Activated CD8-positive, alpha-beta T cell treated with anti-CD3 and anti-CD28 coated beads for 36 hours (primary cell): Measurements from ENCODE around the gene NTMT1. TPM values are rescaled to one million over a fixed set of nuclear protein-coding genes. Genes with fewer than 3 reads are reported as not detected.

Experiments
- ATAC-seq: fragments of 200-7000 bp; cut with Tn5 transposase; one replicate; pipeline ENCODE4 v1.10.0; 2021; ENCODE audit warnings: mild to moderate bottlenecking, moderate library complexity
- CTCF ChIA-PET: fragments of 350-600 bp; sonication (Branson Sonifier 250); formaldehyde crosslinking; loops from one replicate; lab custom pipeline; 2021; ENCODE audit warnings: antibody characterized with exemption; lab: Charles Lee
- POLR2A ChIA-PET: fragments of 350-600 bp; sonication (Branson Sonifier 250); formaldehyde crosslinking; loops from one replicate; lab custom pipeline; 2021; ENCODE audit warnings: antibody characterized with exemption; lab: Charles Lee
- DNase-seq: peaks from one replicate; pipeline ENCODE4 v3.0.0-alpha.2; 2020
- H3K27ac Mint-ChIP-seq: one replicate; pipeline ENCODE4 v1.8.0; 2021; ENCODE audit warnings: mild to moderate bottlenecking, mixed read lengths
- H3K27me3 Mint-ChIP-seq: one replicate; pipeline ENCODE4 v1.8.0; 2021; ENCODE audit warnings: mixed read lengths
- H3K36me3 Mint-ChIP-seq: one replicate; pipeline ENCODE4 v1.8.0; 2021; ENCODE audit warnings: low read depth, mixed read lengths
- H3K4me1 Mint-ChIP-seq: one replicate; pipeline ENCODE4 v1.8.0; 2021; ENCODE audit warnings: low read depth, mixed read lengths
- H3K4me3 Mint-ChIP-seq: one replicate; pipeline ENCODE4 v1.8.0; 2021; ENCODE audit warnings: mild to moderate bottlenecking, moderate library complexity, mixed read lengths
- H3K9me3 Mint-ChIP-seq: one replicate; pipeline ENCODE4 v1.8.0; 2021; ENCODE audit warnings: mixed read lengths
- CTCF ChIP-seq: fragments of 200-600 bp; IDR thresholded peaks from one replicate; pipeline ENCODE4 v1.8.0; 2022; ENCODE audit warnings: antibody characterized with exemption, mild to moderate bottlenecking
- intact Hi-C: fragments of 100-400 bp; cut with micrococcal nuclease; formaldehyde crosslinking; loops from one replicate; pipeline ENCODE4 v1.10.0; 2022
- total RNA-seq, 2 experiments: library from RNA; stranded (reverse); gene quantifications; one replicate each; pipeline ENCODE4 v1.2.3, GENCODE V29; 2021

NTMT1 gene
- total RNA-seq, 2 experiments from 2014 or later = 69.5 to 74.4 TPM

- H3K9me3 Mint-ChIP-seq = no peaks in the 10 kb centered on the region
Observed at GRCh38 chr9:129641750-129642585, 16.0 kb downstream of the NTMT1 start, which contains the start of gene ASB6. TSS of gene ASB6 (minus strand) at chr9:129642151. CDS start at chr9:129641999, 152 bp downstream.

GRCh38 chr9:129643706-129644105 is 17.7 kb downstream of the NTMT1 start:
- POLR2A ChIA-PET = interaction anchor here (0.6 to 2.6 kb wide), 6 partner anchors 18 to 283 kb away, joined by 3 to 12 read pairs (median 4); partner anchors contain the start of gene NTMT1
- H3K4me1 Mint-ChIP-seq = peaks cover 16% of the 10 kb centered on the region
- no peak for ATAC-seq

More at GRCh38 chr9:129641750-129642585, 16.0 kb downstream of the NTMT1 start, which contains the start of gene ASB6:
- peak; percentile 100 for TF ChIP-seq CTCF
- H3K4me3 Mint-ChIP-seq = peak within 1 kb of the TSS; percentile 89
- DNase-seq = peak; percentile 97
- peaks cover 16% of the 10 kb centered on the region for H3K4me1 Mint-ChIP-seq
- POLR2A ChIA-PET = interaction anchor here (1.3 to 3.5 kb wide), 4 partner anchors 12 to 96 kb away, joined by 4 to 21 read pairs (median 9); partner anchors contain the start of gene NTMT1
- peaks cover 9% of the 10 kb centered on the region for H3K36me3 Mint-ChIP-seq
- ATAC-seq = peak; percentile 98
- no peaks in the 10 kb centered on the region for H3K27me3 Mint-ChIP-seq
- intact Hi-C loops = loop anchor here (5.0 to 10.0 kb wide), 2 partner anchors 90 to 143 kb away; no protein-coding TSS in a partner anchor
- H3K27ac Mint-ChIP-seq = peak within 1 kb of the TSS; percentile 82
- CTCF ChIA-PET = interaction anchor here (0.7 to 2.4 kb wide), 12 partner anchors 12 to 504 kb away, joined by 3 to 11 read pairs (median 5); partner anchors contain the start of gene NTMT1

GRCh38 chr9:129644365-129644764 is 18.4 kb downstream of the NTMT1 start:
- Mint-ChIP-seq H3K27me3 (no peaks in the 10 kb centered on the region), H3K4me1 (peaks cover 16% of the 10 kb centered on the region), H3K27ac (no peak overlapping the region), H3K36me3 (peaks cover 2% of the 10 kb centered on the region), H3K9me3 (no peaks in the 10 kb centered on the region), H3K4me3 (no peak overlapping the region)
- DNase-seq (no peak), ATAC-seq (no peak)
- CTCF ChIA-PET = interaction anchor here (1.0 to 1.7 kb wide), 2 partner anchors 94 to 133 kb away, joined by 3 to 7 read pairs; no protein-coding TSS in a partner anchor
- intact Hi-C loops = loop anchor here (5.0 to 10.0 kb wide), 2 partner anchors 88 to 140 kb away; no protein-coding TSS in a partner anchor
- POLR2A ChIA-PET = interaction anchor here (0.7 kb wide), 1 partner anchor 48 kb away, joined by 3 read pairs; no protein-coding TSS in a partner anchor
- TF ChIP-seq CTCF = no peak

More at GRCh38 chr9:129643706-129644105, 17.7 kb downstream of the NTMT1 start:
- Mint-ChIP-seq H3K27me3 (no peaks in the 10 kb centered on the region), H3K9me3 (no peaks in the 10 kb centered on the region), H3K36me3 (peaks cover 2% of the 10 kb centered on the region), H3K27ac (no peak overlapping the region), H3K4me3 (no peak overlapping the region)
- no peak for TF ChIP-seq CTCF
- DNase-seq = no peak
- CTCF ChIA-PET = interaction anchor here (1.0 to 2.4 kb wide), 11 partner anchors 8 to 512 kb away, joined by 3 to 11 read pairs (median 5); partner anchors contain the start of gene NTMT1
- intact Hi-C loops = loop anchor here (5.0 to 10.0 kb wide), 2 partner anchors 89 to 141 kb away; no protein-coding TSS in a partner anchor

GRCh38 chr9:129644902-129645301 is 18.9 kb downstream of the NTMT1 start:
- Mint-ChIP-seq H3K36me3 (peaks cover 2% of the 10 kb centered on the region), H3K4me1 (peaks cover 15% of the 10 kb centered on the region), H3K4me3 (no peak overlapping the region), H3K27ac (no peak overlapping the region), H3K27me3 (no peaks in the 10 kb centered on the region), H3K9me3 (no peaks in the 10 kb centered on the region)
- intact Hi-C loops = loop anchor here (5.0 to 10.0 kb wide), 2 partner anchors 87 to 140 kb away; no protein-coding TSS in a partner anchor
- no peak for DNase-seq
- no peak for TF ChIP-seq CTCF
- ChIA-PET CTCF (no interaction called here), POLR2A (no interaction called here)
- ATAC-seq = no peak
